ENCODE measurements around the gene MCTP1. TPM values are rescaled to one million over a fixed set of nuclear protein-coding genes. Genes with fewer than 3 reads are reported as not detected.
"Not testable (repeated sequence)": the region's sequence is repeated elsewhere in the genome, so short reads cannot be mapped to it uniquely, and the experiment has no call there.

The MCTP1 gene
- total RNA-seq, 2 donors from 2014 or later = 5.1 to 10.0 TPM

GRCh38 chr5:94832685-94833084, 452.2 kb downstream of the MCTP1 start:
- H3K27ac ChIP-seq = no peak overlapping the region
- no peaks in the 10 kb centered on the region for H3K9me3 ChIP-seq
- H3K36me3 ChIP-seq = no peaks in the 10 kb centered on the region
- no peak for TF ChIP-seq CTCF (IDR thresholded peaks at IDR 0.05)
- H3K27me3 ChIP-seq = no peaks in the 10 kb centered on the region
- H3K4me3 ChIP-seq = no peak overlapping the region
- DNase-seq (ENCODE audit: low spot score) = no peak
- H3K4me1 ChIP-seq = no peaks in the 10 kb centered on the region

- DNase-seq (ENCODE audit: low spot score) = no peak
- Histone ChIP-seq H3K9me3 (no peaks in the 10 kb centered on the region), H3K4me3 (no peak overlapping the region), H3K27ac (no peak overlapping the region), H3K36me3 (no peaks in the 10 kb centered on the region), H3K27me3 (no peaks in the 10 kb centered on the region), H3K4me1 (no peaks in the 10 kb centered on the region)
- peak in 1 of 2 donors; percentile 16 for TF ChIP-seq CTCF (IDR thresholded peaks at IDR 0.05)
Observed at GRCh38 chr5:94830520-94830919, 454.4 kb downstream of the MCTP1 start.

GRCh38 chr5:94828222-94828621, 456.7 kb downstream of the MCTP1 start:
- not testable (repeated sequence) for H3K9me3 ChIP-seq; H3K27ac ChIP-seq; H3K27me3 ChIP-seq; H3K4me1 ChIP-seq; H3K4me3 ChIP-seq; H3K36me3 ChIP-seq; DNase-seq (ENCODE audit: low spot score)

- H3K27me3 ChIP-seq = no peaks in the 10 kb centered on the region
Observed at GRCh38 chr5:94820488-94820887, 464.4 kb downstream of the MCTP1 start.

GRCh38 chr5:94818904-94819303, 466.0 kb downstream of the MCTP1 start:
- Histone ChIP-seq H3K9me3 (no peaks in the 10 kb centered on the region), H3K27me3 (no peaks in the 10 kb centered on the region), H3K27ac (no peak overlapping the region), H3K4me1 (peaks cover 0 to 13% of the 10 kb centered on the region in 2 donors), H3K36me3 (no peaks in the 10 kb centered on the region), H3K4me3 (no peak overlapping the region)
- TF ChIP-seq CTCF (IDR thresholded peaks at IDR 0.05) = no peak
- no peak for DNase-seq (ENCODE audit: low spot score)

More at GRCh38 chr5:94820488-94820887, 464.4 kb downstream of the MCTP1 start:
- no peak for TF ChIP-seq CTCF (IDR thresholded peaks at IDR 0.05)
- no peak overlapping the region for H3K27ac ChIP-seq
- H3K4me1 ChIP-seq = peaks cover 0 to 13% of the 10 kb centered on the region in 2 donors
- no peaks in the 10 kb centered on the region for H3K9me3 ChIP-seq
- no peak overlapping the region for H3K4me3 ChIP-seq
- no peaks in the 10 kb centered on the region for H3K36me3 ChIP-seq
- DNase-seq (ENCODE audit: low spot score) = no peak

GRCh38 chr5:94815313-94816039, 469.4 kb downstream of the MCTP1 start:
- H3K27ac ChIP-seq = no peak overlapping the region
- no peak for DNase-seq (ENCODE audit: low spot score)
- H3K9me3 ChIP-seq = no peaks in the 10 kb centered on the region
- H3K27me3 ChIP-seq = no peaks in the 10 kb centered on the region
- no peaks in the 10 kb centered on the region for H3K36me3 ChIP-seq
- TF ChIP-seq CTCF (IDR thresholded peaks at IDR 0.05) = no peak
- peaks cover 0 to 4% of the 10 kb centered on the region in 2 donors for H3K4me1 ChIP-seq
- no peak overlapping the region for H3K4me3 ChIP-seq

All from right atrium auricular region (tissue), 2 donors.